ENCODE data around the gene EHBP1L1.

DNA sequence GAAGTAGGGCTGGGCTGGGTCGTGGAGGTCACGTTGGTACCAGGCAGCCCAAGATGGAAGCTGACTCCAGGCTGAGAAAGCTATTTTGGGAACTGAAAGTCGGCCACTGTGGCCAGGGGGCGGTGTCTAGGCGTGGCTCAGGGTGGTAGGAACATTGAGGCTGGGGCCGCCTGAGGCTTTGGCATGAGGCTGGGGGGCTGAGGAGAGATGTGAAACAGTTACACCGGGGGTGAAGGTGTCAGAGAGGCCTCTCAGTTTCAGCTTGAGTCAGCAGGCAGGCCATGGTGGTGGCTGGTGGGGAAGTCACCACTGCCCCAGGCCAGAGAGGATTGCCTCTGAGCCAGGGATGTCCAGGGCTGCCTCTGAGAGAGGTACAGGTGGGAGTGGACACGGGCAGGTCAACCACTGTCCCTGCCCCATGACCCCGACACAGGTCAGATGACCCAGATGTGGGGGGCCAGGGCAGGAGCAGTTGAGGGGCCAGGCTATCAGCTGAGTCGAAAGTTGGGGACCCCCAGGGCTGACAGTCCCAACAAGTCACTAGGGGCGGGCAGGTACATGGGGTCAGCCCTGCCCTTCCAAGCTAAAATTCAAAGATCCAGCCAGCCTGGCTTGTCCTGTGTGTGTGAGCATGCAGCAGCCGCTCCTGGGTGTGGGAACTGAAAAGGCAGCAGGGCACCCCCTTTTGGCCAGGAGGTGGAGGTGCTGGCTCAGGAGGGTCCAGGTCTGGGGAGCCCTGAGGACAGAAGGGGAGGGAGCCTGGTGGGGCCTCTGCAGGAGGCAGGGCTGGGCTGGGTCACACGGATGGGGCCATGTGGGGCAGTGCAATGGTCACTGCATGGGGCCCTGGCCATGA, 12.6 kb downstream of the EHBP1L1 start:
- TF ChIP-seq GATA3 (IDR thresholded peaks at IDR 0.05; ENCODE audit: low read depth, low read length) (no peak), GATA2 (IDR thresholded peaks at IDR 0.05; ENCODE audit: low read depth, low read length) (no peak)
